A673 (cell line): ENCODE results near the gene SPEF2.

Experiments
- EZH2 ChIP-seq: fragments of 200-600 bp; sonication (generic); IDR thresholded peaks from 2 replicates; pipeline ENCODE4 v1.6.1; 2017; ENCODE audit warnings: borderline replicate concordance, low read depth, mild to moderate bottlenecking, mixed read lengths, antibody characterized with exemption, low read length; ENCODE audit not compliant: poor library complexity, severe bottlenecking
- TF ChIP-seq, protein P1 (sequence below): fragments of 300-800, 200-600 bp; sonication (generic); conservative IDR thresholded peaks from 2 replicates; pipeline ENCODE4 v1.5.1; 2017; ENCODE audit warnings: low read depth, mild to moderate bottlenecking, antibody characterized with exemption, low read length, moderate library complexity, mixed read lengths

DNA sequence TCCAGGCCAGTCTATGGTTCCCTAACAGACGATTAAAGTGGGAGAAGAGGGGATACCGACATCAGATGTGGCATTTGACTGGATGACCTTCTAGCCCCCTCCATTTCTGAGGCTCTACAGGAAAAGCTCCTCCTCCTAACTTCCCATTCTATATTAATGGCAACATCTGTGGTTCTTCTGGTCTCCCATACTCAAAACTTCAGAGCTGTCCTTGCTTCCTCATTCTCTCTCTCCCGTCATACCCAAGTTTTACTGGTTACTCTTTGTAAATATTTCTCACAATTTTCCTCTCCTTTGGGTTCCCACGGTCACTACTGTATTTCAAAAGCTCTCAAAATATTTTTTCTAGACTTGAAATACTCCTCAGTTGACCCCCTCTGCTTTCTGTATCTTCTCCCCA is 203.1 kb downstream of the SPEF2 start:
- TF ChIP-seq, protein P1, sequence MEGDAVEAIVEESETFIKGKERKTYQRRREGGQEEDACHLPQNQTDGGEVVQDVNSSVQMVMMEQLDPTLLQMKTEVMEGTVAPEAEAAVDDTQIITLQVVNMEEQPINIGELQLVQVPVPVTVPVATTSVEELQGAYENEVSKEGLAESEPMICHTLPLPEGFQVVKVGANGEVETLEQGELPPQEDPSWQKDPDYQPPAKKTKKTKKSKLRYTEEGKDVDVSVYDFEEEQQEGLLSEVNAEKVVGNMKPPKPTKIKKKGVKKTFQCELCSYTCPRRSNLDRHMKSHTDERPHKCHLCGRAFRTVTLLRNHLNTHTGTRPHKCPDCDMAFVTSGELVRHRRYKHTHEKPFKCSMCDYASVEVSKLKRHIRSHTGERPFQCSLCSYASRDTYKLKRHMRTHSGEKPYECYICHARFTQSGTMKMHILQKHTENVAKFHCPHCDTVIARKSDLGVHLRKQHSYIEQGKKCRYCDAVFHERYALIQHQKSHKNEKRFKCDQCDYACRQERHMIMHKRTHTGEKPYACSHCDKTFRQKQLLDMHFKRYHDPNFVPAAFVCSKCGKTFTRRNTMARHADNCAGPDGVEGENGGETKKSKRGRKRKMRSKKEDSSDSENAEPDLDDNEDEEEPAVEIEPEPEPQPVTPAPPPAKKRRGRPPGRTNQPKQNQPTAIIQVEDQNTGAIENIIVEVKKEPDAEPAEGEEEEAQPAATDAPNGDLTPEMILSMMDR, result no peak
- TF ChIP-seq EZH2, result no peak
